ENCODE results near the gene PLAAT3. TPM values are rescaled to one million over a fixed set of nuclear protein-coding genes. Genes with fewer than 3 reads are reported as not detected.

PLAAT3 gene
- total RNA-seq, 1 donor from 2014 or later = 2.3 TPM

GRCh38 chr11:63573881-63574855 lies 40.1 kb downstream of the PLAAT3 start:
- Mint-ChIP-seq H3K9me3 (peaks cover 4% of the 10 kb centered on the region), H3K4me1 (ENCODE audit: low read depth) (peaks cover 20% of the 10 kb centered on the region), H3K4me3 (peak overlapping the region; percentile 71), H3K27me3 (ENCODE audit: insufficient read depth) (peaks cover 7% of the 10 kb centered on the region), H3K27ac (peak overlapping the region; percentile 88), H3K36me3 (ENCODE audit: low read depth) (peaks cover 3% of the 10 kb centered on the region)
- intact Hi-C loops (cut with micrococcal nuclease) = no loop called here
- peak; percentile 45 for DNase-seq (ENCODE audit: low spot score)

DNA sequence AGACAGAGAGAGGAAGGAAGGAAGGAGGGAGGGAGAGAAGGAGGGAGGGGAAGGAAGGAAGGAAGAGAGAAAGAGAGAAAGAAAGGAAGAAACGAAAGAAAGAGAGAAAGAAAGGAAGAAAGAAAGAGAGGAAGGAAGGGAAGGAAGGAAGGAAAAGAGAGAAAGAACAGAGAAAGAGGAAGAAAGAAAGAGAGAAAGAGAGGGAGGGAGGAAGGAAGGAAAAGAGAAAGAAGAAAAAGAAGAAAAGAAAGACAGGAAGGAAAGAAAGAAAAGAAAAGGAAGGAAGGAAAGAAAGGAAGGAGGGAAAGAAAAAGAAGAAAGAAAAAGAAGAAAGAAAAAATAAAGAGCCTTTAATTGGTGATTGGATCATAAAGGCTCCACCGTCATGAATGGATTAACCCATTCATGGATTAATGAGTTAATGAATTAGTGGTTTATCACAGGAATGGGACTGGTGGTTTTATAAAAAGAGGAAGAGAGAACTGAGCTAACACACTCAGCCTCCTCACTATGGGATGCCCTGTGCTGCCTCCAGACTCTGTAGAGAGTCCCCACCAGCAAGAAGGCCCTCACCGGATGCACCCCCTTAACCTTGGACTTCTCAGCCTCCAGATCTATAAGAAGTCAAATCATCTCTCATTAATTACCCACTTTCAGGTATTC lies 42.1 kb downstream of the PLAAT3 start:
- Mint-ChIP-seq H3K36me3 (ENCODE audit: low read depth) (no peaks in the 10 kb centered on the region), H3K4me1 (ENCODE audit: low read depth) (peaks cover 26% of the 10 kb centered on the region), H3K4me3 (no peak overlapping the region), H3K9me3 (no peaks in the 10 kb centered on the region), H3K27me3 (ENCODE audit: insufficient read depth) (peaks cover 6% of the 10 kb centered on the region), H3K27ac (no peak overlapping the region)
- DNase-seq (ENCODE audit: low spot score) = no peak
- intact Hi-C loops (cut with micrococcal nuclease) = no loop called here

DNA sequence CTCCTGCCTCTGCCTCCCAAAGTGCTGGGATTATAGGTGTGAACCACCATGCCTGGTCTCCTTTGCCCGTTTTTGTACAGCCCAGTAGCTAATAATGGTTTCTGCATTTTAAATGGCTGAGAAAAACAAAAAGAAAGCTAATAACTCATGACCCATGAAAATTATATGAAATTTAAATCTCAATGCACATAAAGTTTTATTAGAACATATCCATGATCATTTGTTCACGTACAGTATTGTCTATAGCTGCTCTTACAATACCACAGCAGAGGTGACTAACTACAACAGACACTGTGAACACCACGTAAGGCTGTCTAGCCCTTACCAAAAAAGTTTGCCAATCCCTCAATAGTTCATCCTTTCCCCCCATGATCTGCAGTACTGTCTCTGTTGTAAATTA lies 44.7 kb downstream of the PLAAT3 start:
- peaks cover 32% of the 10 kb centered on the region for H3K4me1 Mint-ChIP-seq (ENCODE audit: low read depth)
- no peak overlapping the region for H3K4me3 Mint-ChIP-seq
- no peaks in the 10 kb centered on the region for H3K36me3 Mint-ChIP-seq (ENCODE audit: low read depth)
- H3K27me3 Mint-ChIP-seq (ENCODE audit: insufficient read depth) = peaks cover 6% of the 10 kb centered on the region
- intact Hi-C loops (cut with micrococcal nuclease) = loop anchor here (5.0 kb wide), 2 partner anchors 43 to 77 kb away; partner anchors contain the start of genes PLAAT3 and PLAAT5
- H3K9me3 Mint-ChIP-seq = no peaks in the 10 kb centered on the region
- no peak for DNase-seq (ENCODE audit: low spot score)
- H3K27ac Mint-ChIP-seq = no peak overlapping the region

DNA sequence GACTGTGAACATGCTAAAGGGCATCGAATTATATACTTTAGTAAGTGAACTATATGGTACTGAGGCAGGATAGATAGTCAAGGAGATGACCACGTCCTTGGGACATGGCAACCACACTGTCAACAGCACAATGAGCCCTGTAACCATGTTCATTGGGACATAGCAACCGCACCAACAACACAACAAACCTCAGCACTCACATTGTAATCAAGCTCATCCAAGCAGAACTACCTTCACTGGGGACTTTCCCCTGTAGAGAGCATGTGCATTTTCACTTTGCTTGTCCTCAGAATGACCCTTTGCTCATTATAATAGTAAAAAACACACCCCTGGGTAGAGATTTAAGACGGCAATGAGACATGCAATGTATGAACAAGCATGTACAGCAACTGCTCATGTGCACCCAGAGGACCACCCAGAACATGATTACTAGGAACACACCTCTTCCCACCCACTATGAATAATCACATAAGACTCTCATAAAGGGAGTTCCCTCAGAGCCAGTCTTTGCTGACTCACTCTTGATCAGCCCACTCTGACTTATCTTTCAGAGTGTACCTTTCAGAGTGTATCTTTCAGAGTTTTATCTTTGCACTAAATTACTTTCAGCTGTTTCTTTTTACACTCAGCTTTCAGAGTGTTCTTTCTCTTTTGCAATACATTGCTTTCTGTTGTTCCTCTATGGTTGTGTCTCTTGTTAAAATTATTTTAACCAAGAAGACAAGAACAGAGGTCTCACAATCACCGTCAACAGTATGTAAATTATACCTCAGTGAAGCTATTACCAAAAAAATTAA lies 47.0 kb downstream of the PLAAT3 start:
- Mint-ChIP-seq H3K4me1 (ENCODE audit: low read depth) (peaks cover 36% of the 10 kb centered on the region), H3K9me3 (no peaks in the 10 kb centered on the region), H3K4me3 (peak overlapping the region; percentile 50), H3K36me3 (ENCODE audit: low read depth) (no peaks in the 10 kb centered on the region), H3K27me3 (ENCODE audit: insufficient read depth) (peaks cover 6% of the 10 kb centered on the region), H3K27ac (peak overlapping the region; percentile 93)
- DNase-seq (ENCODE audit: low spot score) = peak; percentile 77
- intact Hi-C loops (cut with micrococcal nuclease) = loop anchor here (1.0 to 5.0 kb wide), 8 partner anchors 14 to 200 kb away; partner anchors contain the start of genes ATL3, PLAAT3 and PLAAT5

- Mint-ChIP-seq H3K9me3 (no peaks in the 10 kb centered on the region), H3K27me3 (ENCODE audit: insufficient read depth) (peaks cover 3% of the 10 kb centered on the region), H3K27ac (no peak overlapping the region), H3K4me1 (ENCODE audit: low read depth) (peaks cover 50% of the 10 kb centered on the region), H3K36me3 (ENCODE audit: low read depth) (no peaks in the 10 kb centered on the region), H3K4me3 (peak overlapping the region; percentile 30)
- intact Hi-C loops (cut with micrococcal nuclease) = loop anchor here (1.0 to 5.0 kb wide), 4 partner anchors 11 to 117 kb away; partner anchors contain the start of genes PLAAT3, PLAAT5 and RTN3
- DNase-seq (ENCODE audit: low spot score) = no peak
Measured at GRCh38 chr11:63564784-63565350, 49.4 kb downstream of the PLAAT3 start.

DNA sequence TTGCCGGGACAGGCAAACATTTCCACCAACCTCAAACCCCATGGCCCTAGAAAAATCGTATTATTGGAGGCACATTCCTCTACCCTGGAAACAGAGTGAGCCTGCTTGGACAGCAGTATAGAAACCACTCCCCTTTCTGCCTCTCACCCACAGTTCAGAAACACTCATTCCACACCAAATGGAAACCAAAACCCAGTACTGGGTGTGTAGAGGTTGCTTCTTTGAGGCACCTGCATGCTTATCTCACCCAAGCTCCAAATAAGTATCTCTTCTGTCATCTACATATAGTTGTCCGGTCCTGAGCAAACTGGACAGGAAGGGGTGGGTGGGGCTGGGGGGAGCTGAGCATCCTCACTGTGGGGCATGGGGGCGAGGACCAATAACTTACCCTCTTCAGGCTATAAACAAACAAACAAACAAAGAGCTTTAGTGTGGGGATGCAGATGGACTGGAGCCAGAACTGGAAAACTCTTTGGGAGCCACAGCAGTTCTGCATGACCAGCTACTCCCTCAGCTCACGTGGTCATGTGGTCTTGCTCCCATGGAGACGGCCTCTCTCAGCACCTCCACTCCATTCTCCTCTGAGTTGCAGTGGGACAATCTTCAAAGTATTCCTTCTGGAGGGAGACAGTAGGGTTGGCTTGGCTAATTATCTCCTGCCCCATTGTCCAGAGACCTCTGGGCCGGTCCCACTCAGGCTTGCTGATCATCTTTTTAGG lies 50.0 kb downstream of the PLAAT3 start:
- Mint-ChIP-seq H3K36me3 (ENCODE audit: low read depth) (no peaks in the 10 kb centered on the region), H3K27me3 (ENCODE audit: insufficient read depth) (peaks cover 3% of the 10 kb centered on the region), H3K4me1 (ENCODE audit: low read depth) (peaks cover 51% of the 10 kb centered on the region), H3K9me3 (no peaks in the 10 kb centered on the region), H3K4me3 (peak overlapping the region; percentile 30), H3K27ac (peak overlapping the region; percentile 64)
- DNase-seq (ENCODE audit: low spot score) = peak; percentile 58
- intact Hi-C loops (cut with micrococcal nuclease) = loop anchor here (1.0 to 5.0 kb wide), 2 partner anchors 10 to 118 kb away; partner anchors contain the start of gene RTN3

DNA sequence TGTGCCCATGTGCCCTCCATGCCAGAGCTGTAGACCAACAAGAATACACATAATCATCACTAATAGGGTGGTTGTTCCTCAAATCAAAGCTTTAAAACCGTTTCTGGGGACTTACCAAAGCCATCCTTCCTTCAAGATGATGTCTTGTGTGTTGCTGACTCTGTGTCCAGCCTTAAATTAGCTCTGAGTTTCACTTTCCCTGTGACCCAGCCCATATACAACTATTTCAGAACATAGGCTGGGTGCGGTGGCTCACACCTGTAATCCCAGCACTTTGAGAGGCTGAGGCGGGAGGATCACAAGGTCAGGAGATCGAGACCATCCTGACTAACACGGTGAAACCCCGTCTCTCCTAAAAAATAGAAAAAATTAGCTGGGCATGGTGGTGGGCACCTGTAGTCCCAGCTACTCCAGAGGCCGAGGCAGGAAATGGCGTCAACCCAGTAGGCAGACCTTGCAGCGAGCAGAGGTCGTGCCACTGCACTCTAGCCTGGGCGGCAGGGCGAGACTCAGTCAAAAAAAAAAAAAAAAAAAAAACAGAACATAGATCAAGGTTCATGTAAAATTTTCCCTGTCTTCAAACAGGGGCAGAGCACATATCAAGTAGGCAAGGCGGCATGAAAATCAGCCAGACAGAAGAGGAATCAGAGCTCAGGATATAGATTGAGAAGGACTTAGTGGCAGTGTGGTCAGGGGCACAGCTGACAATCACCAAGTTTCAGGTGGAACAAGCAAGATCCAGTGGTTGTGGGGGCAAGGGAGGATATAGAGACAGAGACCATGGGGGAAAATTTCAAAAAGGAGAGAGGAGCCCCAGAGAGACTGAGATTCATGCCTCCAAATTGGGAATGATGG lies 50.8 kb downstream of the PLAAT3 start, which contains the start of gene PLAAT2:
PLAAT2 (minus strand) TSS at position 179 of the 855 bp plus-strand sequence; CDS start at position 124, 55 bp downstream.
- H3K27ac Mint-ChIP-seq = peak within 1 kb of the TSS; percentile 64

GRCh38 chr11:63560506-63561180 lies 53.6 kb downstream of the PLAAT3 start:
- H3K9me3 Mint-ChIP-seq = no peaks in the 10 kb centered on the region
- no peak overlapping the region for H3K27ac Mint-ChIP-seq
- H3K4me1 Mint-ChIP-seq (ENCODE audit: low read depth) = peaks cover 37% of the 10 kb centered on the region
- no peak overlapping the region for H3K4me3 Mint-ChIP-seq
- no peak for DNase-seq (ENCODE audit: low spot score)
- no peaks in the 10 kb centered on the region for H3K36me3 Mint-ChIP-seq (ENCODE audit: low read depth)
- peaks cover 5% of the 10 kb centered on the region for H3K27me3 Mint-ChIP-seq (ENCODE audit: insufficient read depth)
- intact Hi-C loops (cut with micrococcal nuclease) = loop anchor here (5.0 kb wide), 1 partner anchor 122 kb away; the partner anchor contains the start of gene RTN3

More for the DNA sequence above, 50.8 kb downstream of the PLAAT3 start, which contains the start of gene PLAAT2:
- DNase-seq (ENCODE audit: low spot score) = no peak
- intact Hi-C loops (cut with micrococcal nuclease) = loop anchor here (1.0 to 5.0 kb wide), 2 partner anchors 9 to 119 kb away; partner anchors contain the start of gene RTN3
- Mint-ChIP-seq H3K9me3 (no peaks in the 10 kb centered on the region), H3K4me1 (ENCODE audit: low read depth) (peaks cover 51% of the 10 kb centered on the region), H3K36me3 (ENCODE audit: low read depth) (no peaks in the 10 kb centered on the region), H3K27me3 (ENCODE audit: insufficient read depth) (peaks cover 3% of the 10 kb centered on the region), H3K4me3 (no peak within 1 kb of the TSS)

DNA sequence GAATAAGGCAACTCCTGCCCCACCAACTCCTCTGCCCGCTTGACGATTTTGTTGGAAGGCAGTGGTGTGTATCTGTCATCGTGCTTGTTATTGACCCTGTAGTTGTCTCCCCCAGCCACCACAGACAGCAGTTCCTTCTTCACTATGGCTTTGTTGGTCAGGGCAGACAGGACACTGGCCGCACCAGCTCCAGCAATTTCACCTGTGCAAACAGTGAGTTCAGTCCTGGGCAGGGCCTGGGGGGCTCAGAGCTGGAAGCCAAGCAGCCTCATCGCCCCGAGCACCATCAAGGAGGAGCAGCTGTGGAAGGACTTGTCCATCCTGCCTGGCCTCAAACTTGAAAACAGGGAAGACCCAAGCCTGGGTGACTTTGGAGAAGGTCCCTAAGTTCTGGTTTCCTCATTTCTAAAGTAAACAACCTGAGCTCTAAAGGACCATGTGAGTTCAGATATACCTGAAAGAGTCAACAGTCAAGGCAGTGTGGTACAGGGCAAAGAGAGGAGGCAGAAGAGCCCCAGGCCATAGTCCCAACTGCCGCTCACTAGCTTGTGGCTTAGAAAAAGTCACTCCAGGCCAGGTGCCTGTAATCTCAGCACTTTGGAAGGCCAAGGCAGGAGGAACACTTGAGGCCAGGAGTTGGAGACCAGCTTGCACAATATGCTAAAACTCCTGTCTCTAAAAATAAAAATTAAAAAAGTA lies 55.6 kb downstream of the PLAAT3 start:
- Mint-ChIP-seq H3K27ac (no peak overlapping the region), H3K36me3 (ENCODE audit: low read depth) (peaks cover 3% of the 10 kb centered on the region), H3K4me1 (ENCODE audit: low read depth) (peaks cover 32% of the 10 kb centered on the region), H3K9me3 (no peaks in the 10 kb centered on the region), H3K4me3 (no peak overlapping the region), H3K27me3 (ENCODE audit: insufficient read depth) (peaks cover 5% of the 10 kb centered on the region)
- DNase-seq (ENCODE audit: low spot score) = no peak
- intact Hi-C loops (cut with micrococcal nuclease) = no loop called here

GRCh38 chr11:63557570-63557969 lies 56.7 kb downstream of the PLAAT3 start:
- Mint-ChIP-seq H3K9me3 (no peaks in the 10 kb centered on the region), H3K4me1 (ENCODE audit: low read depth) (peaks cover 36% of the 10 kb centered on the region), H3K36me3 (ENCODE audit: low read depth) (peaks cover 3% of the 10 kb centered on the region), H3K27ac (no peak overlapping the region), H3K27me3 (ENCODE audit: insufficient read depth) (peaks cover 5% of the 10 kb centered on the region), H3K4me3 (no peak overlapping the region)
- DNase-seq (ENCODE audit: low spot score) = no peak
- intact Hi-C loops (cut with micrococcal nuclease) = no loop called here

All from activated T-helper 1 cell treated with anti-CD3 and anti-CD28 coated beads, Interleukin-12 subunit alpha, Interleukin-12 subunit beta, Interleukin-2, Interleukin-4 antibody, amounts not matched to agents 30 ng/mL and 10 ng/mL and 1 ng/mL, durations not matched to agents 14 hours and 24 hours and 36 hours (primary cell).